ENCODE data around the gene PDIA5.
A peak's percentile ranks its signal among the peaks of the same experiment; 100 is the strongest.
"Not testable (repeated sequence)": the region's sequence is repeated elsewhere in the genome, so short reads cannot be mapped to it uniquely, and the experiment has no call there.

The PDIA5 gene

GRCh38 chr3:123151853-123152420, 85.1 kb downstream of the PDIA5 start:
- DNase-seq, result not testable (repeated sequence)

GRCh38 chr3:123152687-123153086, 85.9 kb downstream of the PDIA5 start:
- peak in 1 of 2 donors; percentile 7 for DNase-seq

DNA sequence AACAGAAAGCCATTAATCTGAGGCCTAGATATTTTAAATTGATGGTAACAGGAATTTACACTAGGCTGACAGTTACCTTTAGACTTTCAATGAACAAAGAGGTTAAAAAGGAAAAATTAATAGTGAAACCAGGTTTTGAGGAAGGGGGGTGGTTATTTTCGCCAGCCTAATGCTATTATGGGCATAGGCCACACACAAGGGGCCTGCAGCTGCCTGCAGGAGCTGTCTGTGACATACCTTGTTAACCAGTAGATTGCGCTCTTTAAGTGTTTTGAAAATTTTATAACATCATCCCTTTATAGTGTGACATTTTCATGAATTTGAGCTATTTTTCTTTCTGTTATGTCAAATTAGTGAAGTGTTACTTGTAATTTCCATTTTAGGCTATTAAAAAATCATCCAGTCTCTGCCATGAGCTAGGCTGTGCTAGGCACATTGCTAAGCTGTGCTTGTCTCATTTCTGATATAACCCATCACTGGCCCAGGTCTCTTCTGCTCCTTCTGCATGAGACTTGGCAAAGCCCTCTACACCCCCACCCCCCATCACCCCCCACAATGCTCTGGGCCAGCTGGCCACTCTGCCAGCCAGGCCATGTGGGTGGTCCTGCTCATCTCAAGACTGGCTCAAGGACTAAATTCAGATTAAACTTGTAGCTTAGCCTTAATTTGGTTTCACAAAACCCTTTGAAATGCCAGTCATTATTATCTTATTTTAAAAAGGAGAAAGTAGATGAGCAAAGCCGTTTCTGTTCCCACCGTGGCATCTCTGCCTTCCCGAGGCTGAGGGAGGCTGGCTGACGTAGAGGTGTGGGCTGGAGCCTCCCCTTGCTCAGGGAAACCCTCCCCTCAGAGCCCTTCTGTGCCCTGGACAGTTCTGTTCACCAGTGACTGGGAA, 86.5 kb downstream of the PDIA5 start:
- DNase-seq, result no peak

DNA sequence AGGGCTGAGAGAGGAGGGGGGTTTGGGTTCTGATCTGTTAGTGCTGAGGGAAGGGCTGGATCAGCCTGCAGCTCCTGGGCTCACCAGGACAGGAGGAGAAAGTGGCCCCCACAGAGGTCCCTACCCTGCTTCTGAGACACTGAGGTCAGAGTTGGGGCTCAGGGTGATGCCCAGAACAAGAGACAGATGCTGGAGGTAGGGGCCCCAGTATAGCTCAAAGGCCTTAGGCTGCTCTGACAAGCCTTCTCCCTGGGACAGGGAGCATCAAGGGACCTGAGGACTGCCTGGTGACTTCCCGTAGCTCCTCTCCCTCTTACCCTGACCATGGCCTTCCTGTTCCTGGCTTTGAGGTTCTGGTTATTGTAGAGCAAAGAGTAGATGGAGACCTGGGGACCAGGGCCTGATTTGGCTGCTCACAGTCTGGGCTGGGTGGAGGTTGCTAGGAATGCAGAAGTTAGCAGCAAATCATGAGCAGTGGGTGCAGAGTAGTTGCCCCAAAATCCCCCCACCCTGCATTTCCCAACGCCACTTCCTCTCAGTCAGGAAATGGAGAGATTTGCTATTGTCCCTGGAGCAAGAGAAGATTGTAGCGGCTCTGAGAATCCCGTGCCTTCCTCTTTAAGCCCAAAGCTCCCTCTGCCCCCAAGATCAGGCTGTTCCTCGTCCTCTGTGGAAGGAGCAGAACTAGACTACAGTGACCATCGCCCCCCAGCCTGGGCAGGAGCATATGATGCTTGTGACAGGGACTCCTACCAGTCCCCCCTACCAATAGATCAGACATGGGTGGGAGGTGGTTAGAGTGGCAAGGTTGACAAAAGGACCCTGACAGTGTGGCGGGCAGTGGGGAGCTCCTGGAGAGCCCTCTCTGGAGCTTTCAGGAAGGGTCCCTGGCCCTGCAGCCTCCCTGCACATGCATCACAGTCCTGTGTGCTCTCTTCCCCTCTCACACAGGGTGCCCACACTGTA, 87.5 kb downstream of the PDIA5 start:
- DNase-seq, result peak in 1 of 2 donors; percentile 11

- no peak for DNase-seq
These were observed 88.7 kb downstream of the PDIA5 start for GRCh38 chr3:123155471-123156011.

DNA sequence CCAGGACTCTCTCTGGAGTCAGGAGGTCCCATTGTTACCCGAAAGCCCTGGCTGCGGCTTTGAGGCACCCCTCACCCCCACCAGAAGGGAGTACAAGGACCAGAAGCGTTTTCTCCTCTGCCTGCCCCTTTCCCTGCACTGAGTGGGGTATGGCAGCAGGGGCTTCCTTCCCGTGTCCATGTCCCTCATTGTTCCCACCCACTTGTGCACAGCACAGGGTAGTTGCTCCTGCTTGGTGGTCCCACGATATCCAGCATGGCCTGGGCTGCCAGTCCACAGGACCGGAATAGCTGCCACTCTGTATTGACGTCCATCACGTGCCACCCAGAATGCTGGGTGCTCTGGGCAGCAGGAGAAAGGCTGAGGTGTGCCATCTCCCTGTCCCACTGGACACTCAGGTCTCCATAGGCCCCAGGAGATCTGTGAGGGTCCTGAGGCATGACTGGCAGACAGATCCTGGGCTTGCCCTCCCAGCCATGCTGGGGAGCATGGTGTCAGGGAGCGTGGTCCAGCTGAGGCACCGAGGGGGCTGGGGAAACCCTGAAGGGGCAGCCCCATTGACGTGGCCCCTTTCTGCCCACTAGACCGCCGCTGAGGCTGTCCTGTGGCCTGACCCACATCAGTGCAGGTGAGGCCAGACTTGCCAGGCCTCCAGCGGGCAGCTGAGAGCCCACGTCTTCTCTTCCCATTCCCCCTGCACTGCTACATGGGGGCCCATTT, 89.6 kb downstream of the PDIA5 start:
- no peak for DNase-seq

DNA sequence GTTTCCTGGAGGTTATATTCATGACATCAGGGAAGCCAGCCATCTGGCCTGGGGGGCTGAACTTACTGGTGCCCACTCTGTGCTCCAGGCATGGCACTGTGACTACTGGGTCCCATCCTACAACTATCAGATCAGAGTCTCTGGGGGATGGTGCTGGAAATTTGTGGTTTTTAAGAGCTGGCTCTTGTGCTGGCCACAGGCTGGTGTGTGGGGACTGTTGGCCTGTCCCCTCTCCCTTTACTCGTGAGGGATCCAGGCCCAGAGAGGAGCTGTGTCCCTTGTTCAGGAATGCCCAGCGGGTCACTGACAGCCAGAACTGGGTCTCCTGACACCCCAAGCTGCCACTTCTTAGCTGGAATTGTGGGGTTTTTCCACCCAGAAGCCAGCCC, 90.4 kb downstream of the PDIA5 start:
- no peak for DNase-seq

- no peak for DNase-seq
These were observed 90.9 kb downstream of the PDIA5 start for GRCh38 chr3:123157598-123158287.

DNA sequence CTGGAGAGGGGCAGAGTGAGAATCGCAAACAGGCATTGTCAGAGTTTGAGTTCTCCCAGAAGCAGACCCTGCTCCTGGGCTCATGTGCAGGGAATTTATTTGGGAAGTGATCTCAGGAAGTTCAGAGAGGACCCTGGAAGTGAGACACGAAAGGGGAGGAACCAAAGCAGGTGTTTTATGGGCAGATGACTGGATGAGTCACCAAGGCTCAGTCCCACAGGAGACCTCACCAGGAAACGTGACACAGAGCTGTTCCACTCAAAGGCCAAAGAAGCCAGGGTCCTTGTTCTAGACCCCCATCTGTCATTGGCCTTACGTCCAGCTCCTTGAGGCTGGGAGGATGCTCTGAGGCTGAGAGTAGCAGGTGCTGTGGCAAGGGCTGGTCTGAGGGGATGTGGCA, 91.5 kb downstream of the PDIA5 start:
- no peak for DNase-seq

- DNase-seq, result no peak
These were observed 92.1 kb downstream of the PDIA5 start for GRCh38 chr3:123158899-123159390.

DNA sequence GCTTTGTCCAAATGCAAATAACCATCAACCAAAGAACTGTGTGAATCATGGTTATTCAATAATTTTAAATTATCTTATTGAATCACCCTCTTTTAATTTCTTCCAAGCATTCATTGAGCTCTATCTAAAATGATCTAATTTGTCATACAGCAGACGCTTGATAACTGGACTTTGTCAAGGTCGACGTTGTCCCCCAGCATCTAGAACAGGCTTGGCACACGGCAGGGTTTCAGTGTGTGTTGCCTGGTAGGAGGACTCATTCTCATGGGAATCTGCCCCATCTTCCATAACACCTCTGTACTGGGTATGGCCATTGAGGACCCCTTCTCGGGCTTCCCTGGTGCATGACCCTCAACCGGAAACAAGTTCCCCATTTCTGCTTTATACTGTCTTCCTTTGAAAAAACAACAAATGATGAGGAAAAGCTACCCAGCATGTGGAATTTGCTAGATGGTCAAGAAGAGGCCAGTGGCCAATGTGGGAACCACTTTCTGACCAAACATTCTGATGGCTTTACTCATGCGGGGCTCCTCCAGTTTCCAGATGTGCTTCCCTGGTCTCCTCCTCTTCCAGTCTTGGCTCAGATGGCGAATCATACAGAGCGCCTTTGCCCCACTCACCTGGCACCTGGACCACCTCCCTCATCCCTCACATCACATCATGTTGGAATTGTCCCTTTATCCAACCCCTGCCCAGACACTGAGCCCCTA, 93.3 kb downstream of the PDIA5 start:
- no peak for DNase-seq

GRCh38 chr3:123161167-123161566, 94.3 kb downstream of the PDIA5 start:
- no peak for DNase-seq

- no peak for DNase-seq
These were observed 96.3 kb downstream of the PDIA5 start for GRCh38 chr3:123163141-123163540.

- no peak for DNase-seq
These were observed 98.3 kb downstream of the PDIA5 start for GRCh38 chr3:123165163-123165562.

GRCh38 chr3:123167686-123168085, 100.9 kb downstream of the PDIA5 start:
- no peak for DNase-seq

DNA sequence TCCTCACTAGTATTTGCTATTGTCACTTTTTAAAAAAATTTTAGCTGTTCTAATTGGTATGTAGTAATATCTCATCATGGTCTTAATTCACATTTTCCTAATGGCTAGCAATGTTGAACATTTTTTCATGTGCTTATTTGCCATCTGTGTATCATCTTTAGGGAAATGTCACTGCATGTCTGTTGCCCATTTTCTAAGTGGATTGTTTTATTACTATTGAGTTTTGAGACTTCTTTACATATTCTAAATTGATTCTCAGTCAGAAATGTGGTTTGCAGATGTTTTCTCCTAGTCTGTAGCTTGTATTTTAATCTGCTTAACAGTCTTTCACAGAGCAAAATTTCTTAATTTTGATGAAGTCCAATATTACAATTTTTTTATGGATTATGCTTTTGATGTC, 101.3 kb downstream of the PDIA5 start:
- DNase-seq, result no peak

DNA sequence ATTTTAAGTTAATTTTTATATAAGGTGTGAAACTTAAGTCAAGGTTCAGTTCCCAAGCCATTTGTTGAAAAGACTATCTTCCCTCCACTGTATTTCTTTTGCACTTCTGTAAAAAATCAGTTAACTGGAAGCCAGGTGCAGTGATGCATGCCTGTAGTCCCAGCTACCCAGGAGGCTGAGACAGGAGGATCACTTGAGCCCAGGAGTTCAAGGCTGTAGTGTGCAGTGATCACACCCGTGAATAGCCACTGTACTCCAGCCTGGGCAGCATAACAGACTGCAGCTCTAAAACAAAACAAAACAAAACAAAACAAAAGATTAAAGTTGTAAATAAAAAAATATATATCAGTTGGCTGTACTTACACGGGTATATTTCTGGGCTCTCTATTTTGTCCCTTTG, 101.8 kb downstream of the PDIA5 start:
- no peak for DNase-seq

DNA sequence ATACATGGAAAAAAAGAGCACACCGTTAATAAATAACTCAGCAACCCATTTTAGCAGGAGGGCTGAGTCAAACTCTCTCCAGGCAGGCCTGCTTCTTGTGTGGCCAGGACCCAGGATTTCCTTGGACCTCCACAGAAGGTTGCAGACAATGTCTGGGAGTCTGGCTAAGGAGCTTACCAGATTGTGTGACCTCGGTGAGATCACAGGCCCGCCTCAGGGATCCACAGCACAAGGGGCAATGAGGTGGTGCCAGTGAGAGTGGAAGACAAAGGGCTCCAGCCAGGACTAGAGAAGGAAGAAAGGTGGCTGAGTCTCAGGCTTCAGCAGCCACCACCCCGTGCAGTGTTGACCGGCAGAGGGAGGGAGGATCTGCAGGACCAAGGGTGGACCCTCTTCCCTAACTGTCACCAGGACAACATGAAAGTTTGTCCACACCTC, 102.7 kb downstream of the PDIA5 start:
- DNase-seq, result no peak

DNA sequence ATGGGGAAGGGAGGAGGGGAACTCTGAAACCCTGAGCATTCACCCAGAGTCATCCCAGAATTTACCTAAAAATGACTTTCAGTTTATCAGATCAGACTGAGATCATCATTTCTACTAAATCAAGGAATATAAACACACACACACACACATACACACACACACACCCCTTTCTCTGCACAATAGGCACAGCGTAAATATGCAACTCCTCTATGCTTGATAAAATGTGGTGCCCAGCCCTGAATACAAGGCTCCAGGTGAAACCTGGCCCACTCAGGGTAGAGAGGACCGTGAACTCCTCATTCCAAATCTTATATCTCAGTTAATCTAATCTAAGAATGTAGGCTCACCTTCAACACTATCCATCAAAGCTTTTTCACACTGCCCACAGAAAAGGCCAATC, 103.1 kb downstream of the PDIA5 start:
- no peak for DNase-seq

- no peak for DNase-seq
These were observed 114.0 kb downstream of the PDIA5 start for GRCh38 chr3:123180791-123181190.

DNA sequence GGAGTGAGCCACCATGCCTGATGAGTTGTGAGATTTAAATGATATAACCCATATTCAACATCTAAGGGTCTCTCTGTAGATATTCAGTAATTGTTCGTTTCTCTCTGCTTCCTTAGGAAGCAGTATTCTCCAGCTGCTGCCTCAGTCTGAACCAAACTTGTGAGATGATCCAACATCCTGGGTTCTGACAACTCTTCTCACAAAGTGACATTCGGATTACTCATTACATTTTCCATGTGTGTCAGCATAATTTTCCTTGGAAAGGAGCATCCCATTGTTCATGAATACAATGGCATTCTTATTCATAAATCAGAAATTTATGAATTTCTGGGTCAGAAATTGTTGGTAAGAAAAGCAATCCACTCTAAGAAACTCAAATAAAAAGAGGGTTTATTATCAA, 119.9 kb downstream of the PDIA5 start:
- no peak for DNase-seq
